ENCODE measurements around the gene PRSS38.
"Not testable (repeated sequence)": the region's sequence is repeated elsewhere in the genome, so short reads cannot be mapped to it uniquely, and the experiment has no call there.

The PRSS38 gene

GRCh38 chr1:227844320-227845146 is 29.1 kb downstream of the PRSS38 start:
- DNase-seq (ENCODE audit: low read depth in 2 of 2): no peak

- DNase-seq (ENCODE audit: low read depth in 2 of 2): no peak
Observed at GRCh38 chr1:227845147-227845458, 29.6 kb downstream of the PRSS38 start.

- no peak for DNase-seq (ENCODE audit: low read depth in 2 of 2)
Observed at GRCh38 chr1:227845519-227845918, 30.0 kb downstream of the PRSS38 start.

- no peak for DNase-seq (ENCODE audit: low read depth in 2 of 2)
Observed at GRCh38 chr1:227846265-227846858, 30.9 kb downstream of the PRSS38 start.

- not testable (repeated sequence) for DNase-seq (ENCODE audit: low read depth in 2 of 2)
Observed at GRCh38 chr1:227847046-227847445, 31.6 kb downstream of the PRSS38 start.

- DNase-seq (ENCODE audit: low read depth in 2 of 2): no peak
Observed at GRCh38 chr1:227848430-227848932, 33.0 kb downstream of the PRSS38 start.

GRCh38 chr1:227849251-227849650 is 33.8 kb downstream of the PRSS38 start:
- no peak for DNase-seq (ENCODE audit: low read depth in 2 of 2)

GRCh38 chr1:227854189-227854588 is 38.7 kb downstream of the PRSS38 start:
- DNase-seq (ENCODE audit: low read depth in 2 of 2): no peak

- no peak for DNase-seq (ENCODE audit: low read depth in 2 of 2)
Observed at GRCh38 chr1:227855687-227856086, 40.2 kb downstream of the PRSS38 start.

GRCh38 chr1:227856147-227856858 is 40.8 kb downstream of the PRSS38 start:
- no peak for DNase-seq (ENCODE audit: low read depth in 2 of 2)

GRCh38 chr1:227864882-227865281 is 49.4 kb downstream of the PRSS38 start:
- DNase-seq (ENCODE audit: low read depth in 2 of 2): no peak

GRCh38 chr1:227869279-227869842 is 53.9 kb downstream of the PRSS38 start:
- no peak for DNase-seq (ENCODE audit: low read depth in 2 of 2)

- no peak for DNase-seq (ENCODE audit: low read depth in 2 of 2)
Observed at GRCh38 chr1:227869851-227870305, 54.4 kb downstream of the PRSS38 start.

- DNase-seq (ENCODE audit: low read depth in 2 of 2): no peak
Observed at GRCh38 chr1:227870366-227870765, 54.9 kb downstream of the PRSS38 start.

GRCh38 chr1:227871892-227872291 is 56.4 kb downstream of the PRSS38 start:
- not testable (repeated sequence) for DNase-seq (ENCODE audit: low read depth in 2 of 2)

- not testable (repeated sequence) for DNase-seq (ENCODE audit: low read depth in 2 of 2)
Observed at GRCh38 chr1:227877810-227878209, 62.3 kb downstream of the PRSS38 start.

- no peak for DNase-seq (ENCODE audit: low read depth in 2 of 2)
Observed at GRCh38 chr1:227880342-227880924, 65.0 kb downstream of the PRSS38 start.

- DNase-seq (ENCODE audit: low read depth in 2 of 2): no peak
Observed at GRCh38 chr1:227883073-227883520, 67.6 kb downstream of the PRSS38 start.

GRCh38 chr1:227883641-227884301 is 68.3 kb downstream of the PRSS38 start:
- no peak for DNase-seq (ENCODE audit: low read depth in 2 of 2)

GRCh38 chr1:227884370-227885134 is 69.1 kb downstream of the PRSS38 start:
- no peak for DNase-seq (ENCODE audit: low read depth in 2 of 2)
